Ascending aorta (tissue), 2 donors: ENCODE results near the gene SLC36A4. TPM values are rescaled to one million over a fixed set of nuclear protein-coding genes. Genes with fewer than 3 reads are reported as not detected.
A peak's percentile ranks its signal among the peaks of the same experiment; 100 is the strongest.

Experiments used
- DNase-seq, 2 donors: peaks; one replicate each; pipeline ENCODE4 v3.0.0-alpha.2; 2019; ENCODE audit warnings: low spot score in 2 of 2
- H3K27ac ChIP-seq, 2 donors: fragments of 200-600 bp; sonication (generic); one replicate each; pipeline ENCODE4 v1.5.1; 2016 to 2017; ENCODE audit warnings: mild to moderate bottlenecking in 1 of 2
- H3K27me3 ChIP-seq: fragments of 200-600 bp; sonication (generic); one replicate; pipeline ENCODE4 v1.5.1; 2017
- H3K36me3 ChIP-seq, 2 donors: fragments of 200-600 bp; sonication (generic); one replicate each; pipeline ENCODE4 v1.5.1; 2016
- H3K4me1 ChIP-seq, 2 donors: fragments of 200-600 bp; sonication (generic); one replicate each; pipeline ENCODE4 v1.5.1; 2016 to 2017; ENCODE audit warnings: mild to moderate bottlenecking in 1 of 2
- H3K4me3 ChIP-seq, 2 donors: fragments of 200-600 bp; sonication (generic); one replicate each; pipeline ENCODE4 v1.5.1; 2016 to 2017; ENCODE audit warnings: mild to moderate bottlenecking in 1 of 2
- H3K9me3 ChIP-seq, 2 donors: fragments of 200-600 bp; sonication (generic); one replicate each; pipeline ENCODE4 v1.5.1; 2016
- intact Hi-C: fragments of 100-400 bp; cut with DNase I; formaldehyde crosslinking; loops from one replicate; pipeline ENCODE4 v1.15.1; 2023
- total RNA-seq: library from RNA; depleted of rRNA; stranded (reverse); fragments of >200 nt; gene quantifications from one replicate; pipeline ENCODE4 v1.1.0, GENCODE V29; 2016
- TF ChIP-seq, protein P1 (sequence below), 3 experiments: fragments of 200-600 bp in 2 of 3; fragments of 450-650 bp in 1 of 3; sonication (generic) in 2 of 3; IDR thresholded peaks; one replicate each; pipeline ENCODE4 v1.5.1; 2016 to 2019; ENCODE audit warnings: antibody characterized with exemption in 3 of 3, mild to moderate bottlenecking in 1 of 3, moderate library complexity in 1 of 3

SLC36A4 gene
- total RNA-seq, 1 donor from 2014 or later: 18.6 TPM

DNA sequence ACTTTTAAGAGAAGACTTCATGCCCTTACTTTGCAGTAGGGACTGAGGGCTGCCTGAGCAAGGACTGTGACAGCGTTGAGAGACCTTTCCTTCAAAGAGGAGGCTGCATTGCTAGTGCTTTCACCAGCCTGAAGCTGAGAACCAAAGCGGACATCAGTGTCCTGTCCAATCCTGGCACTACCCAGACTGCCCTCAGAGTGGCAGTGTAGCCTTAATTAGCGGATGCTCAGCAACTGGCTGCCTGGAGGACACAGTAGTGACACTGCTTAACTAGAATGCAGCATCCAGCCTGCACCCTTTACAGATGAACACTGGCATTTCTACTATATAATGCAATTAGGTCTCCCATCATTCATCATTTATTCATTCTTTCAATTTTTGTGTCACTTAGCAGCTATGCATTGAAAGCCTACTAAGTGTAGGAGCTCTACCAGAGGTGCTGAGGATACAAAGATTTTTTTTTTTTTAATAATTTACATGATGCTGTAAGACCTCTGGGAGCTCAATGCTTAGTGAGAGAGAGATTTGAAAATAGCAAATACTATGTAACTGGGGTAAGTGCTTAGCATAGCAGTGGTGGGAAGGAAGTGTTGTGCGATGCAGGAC is 36.9 kb upstream of the SLC36A4 start:
- peak; percentile 8 to 80 for DNase-seq

DNA sequence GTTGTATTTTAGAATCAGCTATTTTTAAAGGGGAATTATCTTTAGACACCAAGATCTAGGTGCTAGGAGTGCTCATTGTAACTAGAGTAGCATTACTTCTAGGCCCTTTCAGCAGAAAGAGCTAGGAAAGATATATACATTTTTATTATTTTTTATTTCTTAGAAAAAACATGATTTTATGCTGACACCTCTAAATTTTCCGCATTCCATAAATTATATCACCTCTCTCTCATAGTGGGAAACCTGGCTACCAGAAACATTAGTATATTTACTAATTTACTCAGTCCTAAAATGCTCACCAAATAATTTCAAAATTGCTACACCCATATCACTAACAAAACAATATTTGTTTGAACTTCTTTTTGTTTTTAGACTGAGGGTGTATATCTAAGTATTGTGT is 32.1 kb upstream of the SLC36A4 start:
- no peak for DNase-seq
- Histone ChIP-seq H3K27ac (no peak overlapping the region), H3K9me3 (no peaks in the 10 kb centered on the region), H3K36me3 (no peaks in the 10 kb centered on the region), H3K4me1 (no peaks in the 10 kb centered on the region), H3K27me3 (no peaks in the 10 kb centered on the region), H3K4me3 (no peak overlapping the region)
- intact Hi-C loops: loop anchor here (10.0 kb wide), 1 partner anchor 285 kb away; no protein-coding TSS in a partner anchor
- TF ChIP-seq, protein P1, sequence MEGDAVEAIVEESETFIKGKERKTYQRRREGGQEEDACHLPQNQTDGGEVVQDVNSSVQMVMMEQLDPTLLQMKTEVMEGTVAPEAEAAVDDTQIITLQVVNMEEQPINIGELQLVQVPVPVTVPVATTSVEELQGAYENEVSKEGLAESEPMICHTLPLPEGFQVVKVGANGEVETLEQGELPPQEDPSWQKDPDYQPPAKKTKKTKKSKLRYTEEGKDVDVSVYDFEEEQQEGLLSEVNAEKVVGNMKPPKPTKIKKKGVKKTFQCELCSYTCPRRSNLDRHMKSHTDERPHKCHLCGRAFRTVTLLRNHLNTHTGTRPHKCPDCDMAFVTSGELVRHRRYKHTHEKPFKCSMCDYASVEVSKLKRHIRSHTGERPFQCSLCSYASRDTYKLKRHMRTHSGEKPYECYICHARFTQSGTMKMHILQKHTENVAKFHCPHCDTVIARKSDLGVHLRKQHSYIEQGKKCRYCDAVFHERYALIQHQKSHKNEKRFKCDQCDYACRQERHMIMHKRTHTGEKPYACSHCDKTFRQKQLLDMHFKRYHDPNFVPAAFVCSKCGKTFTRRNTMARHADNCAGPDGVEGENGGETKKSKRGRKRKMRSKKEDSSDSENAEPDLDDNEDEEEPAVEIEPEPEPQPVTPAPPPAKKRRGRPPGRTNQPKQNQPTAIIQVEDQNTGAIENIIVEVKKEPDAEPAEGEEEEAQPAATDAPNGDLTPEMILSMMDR (IDR thresholded peaks at IDR 0.05): no peak

More for the DNA sequence above, 36.9 kb upstream of the SLC36A4 start:
- intact Hi-C loops: loop anchor here (1.0 kb wide), 3 partner anchors 309 to 418 kb away; partner anchors contain the start of gene SMCO4
- Histone ChIP-seq H3K27me3 (no peaks in the 10 kb centered on the region), H3K9me3 (no peaks in the 10 kb centered on the region), H3K27ac (no peak overlapping the region), H3K4me3 (no peak overlapping the region), H3K4me1 (no peaks in the 10 kb centered on the region), H3K36me3 (no peaks in the 10 kb centered on the region)
- TF ChIP-seq, protein P1 (IDR thresholded peaks at IDR 0.05): peak; percentile 78 to 95 (median 81)

DNA sequence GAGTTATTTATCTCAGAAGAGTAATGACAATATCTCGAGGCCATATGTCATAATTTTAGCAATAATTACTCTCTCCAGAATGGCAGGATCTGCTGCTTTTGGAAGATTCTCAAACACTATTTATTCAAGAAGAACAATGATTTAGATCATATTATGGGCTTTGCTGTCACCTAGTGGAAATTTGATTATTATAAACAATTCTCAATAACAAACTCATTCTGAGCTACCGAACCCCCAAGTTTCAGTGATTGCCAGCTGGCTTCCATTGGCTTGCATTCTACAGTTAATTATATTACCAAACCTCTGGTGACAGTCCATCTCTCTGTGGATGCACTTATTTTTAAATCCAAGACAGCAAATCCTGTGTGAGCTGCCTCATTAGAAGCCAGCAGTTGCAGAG is 27.9 kb upstream of the SLC36A4 start:
- no peaks in the 10 kb centered on the region for H3K36me3 ChIP-seq
- DNase-seq: no peak
- no peaks in the 10 kb centered on the region for H3K9me3 ChIP-seq
- no peaks in the 10 kb centered on the region for H3K27me3 ChIP-seq
- no peak overlapping the region for H3K27ac ChIP-seq
- TF ChIP-seq, protein P1 (IDR thresholded peaks at IDR 0.05): peak in 2 of 3 experiments; percentile 30 to 41
- no peaks in the 10 kb centered on the region for H3K4me1 ChIP-seq
- no peak overlapping the region for H3K4me3 ChIP-seq
- intact Hi-C loops: loop anchor here (10.0 kb wide), 1 partner anchor 281 kb away; no protein-coding TSS in a partner anchor

DNA sequence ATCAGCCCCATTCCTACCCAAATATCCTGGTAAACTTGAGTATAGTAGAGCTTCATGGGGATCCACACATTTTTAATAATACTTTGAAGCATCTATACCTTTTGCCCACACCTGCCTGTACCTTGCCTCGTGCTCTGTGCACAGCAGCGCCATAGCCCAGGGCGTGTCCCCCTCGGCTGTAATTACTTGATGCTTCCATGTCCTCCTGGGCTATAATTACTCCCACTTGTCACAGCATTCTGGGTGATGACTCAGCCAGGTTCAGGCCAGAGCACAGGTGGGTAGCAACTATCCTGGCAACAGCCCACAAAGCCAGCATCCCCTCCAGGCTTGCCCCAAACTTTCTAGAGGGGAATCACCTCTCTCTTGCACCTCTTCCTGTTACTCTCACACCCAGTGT is 23.7 kb upstream of the SLC36A4 start:
- intact Hi-C loops: loop anchor here (10.0 kb wide), 1 partner anchor 277 kb away; no protein-coding TSS in a partner anchor
- H3K27me3 ChIP-seq: no peaks in the 10 kb centered on the region
- TF ChIP-seq, protein P1 (IDR thresholded peaks at IDR 0.05): no peak
- no peaks in the 10 kb centered on the region for H3K36me3 ChIP-seq
- no peak overlapping the region for H3K4me3 ChIP-seq
- DNase-seq: no peak
- H3K4me1 ChIP-seq: no peaks in the 10 kb centered on the region
- no peaks in the 10 kb centered on the region for H3K9me3 ChIP-seq
- H3K27ac ChIP-seq: no peak overlapping the region

DNA sequence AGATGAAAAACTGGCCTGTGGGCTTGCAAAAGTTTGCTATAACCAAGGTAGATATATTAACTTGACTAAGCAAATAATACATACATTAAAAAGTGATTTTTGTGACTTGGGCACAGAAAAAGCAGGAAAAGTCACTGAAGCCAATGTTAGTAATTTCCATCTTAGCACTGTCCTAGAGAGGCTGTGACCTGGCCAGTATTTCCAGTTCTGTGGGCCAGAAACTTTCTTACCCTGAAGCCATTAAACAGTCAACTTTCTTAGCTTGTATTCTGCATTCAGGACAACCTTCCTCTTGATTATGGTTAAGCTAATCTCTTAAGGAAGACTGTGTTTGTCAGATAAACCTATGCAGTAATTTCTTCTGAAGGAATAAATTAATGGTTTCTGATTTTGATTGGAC is 22.3 kb upstream of the SLC36A4 start:
- no peak for DNase-seq
- H3K9me3 ChIP-seq: no peaks in the 10 kb centered on the region
- intact Hi-C loops: loop anchor here (10.0 kb wide), 1 partner anchor 275 kb away; no protein-coding TSS in a partner anchor
- no peaks in the 10 kb centered on the region for H3K27me3 ChIP-seq
- H3K27ac ChIP-seq: no peak overlapping the region
- TF ChIP-seq, protein P1 (IDR thresholded peaks at IDR 0.05): no peak
- H3K36me3 ChIP-seq: no peaks in the 10 kb centered on the region
- no peaks in the 10 kb centered on the region for H3K4me1 ChIP-seq
- no peak overlapping the region for H3K4me3 ChIP-seq
